AG08396 (cell line): ENCODE results near the gene GAMT.

ENCODE experiments used
- DNase-seq: peaks from one replicate; pipeline ENCODE4 v3.0.0; 2012; ENCODE audit warnings: low spot score, mixed read lengths

The GAMT gene

GRCh38 chr19:1400281-1401137, 833 bp downstream of the GAMT start:
- DNase-seq = peak; percentile 73

GRCh38 chr19:1399745-1400144, 1.6 kb downstream of the GAMT start:
- DNase-seq = no peak

GRCh38 chr19:1399079-1399478, 2.3 kb downstream of the GAMT start:
- no peak for DNase-seq

GRCh38 chr19:1397838-1398237, 3.5 kb downstream of the GAMT start:
- DNase-seq = no peak

GRCh38 chr19:1396768-1397679, 4.3 kb downstream of the GAMT start:
- DNase-seq = no peak

- no peak for DNase-seq
Observed at GRCh38 chr19:1396019-1396767, 5.1 kb downstream of the GAMT start.

- no peak for DNase-seq
Observed at GRCh38 chr19:1395194-1396018, 5.9 kb downstream of the GAMT start.

- DNase-seq = no peak
Observed at GRCh38 chr19:1394252-1395193, 6.8 kb downstream of the GAMT start.

GRCh38 chr19:1393841-1394240, 7.5 kb downstream of the GAMT start:
- DNase-seq = no peak

- DNase-seq = no peak
Observed at GRCh38 chr19:1392939-1393530, 8.3 kb downstream of the GAMT start.

- no peak for DNase-seq
Observed at GRCh38 chr19:1392407-1392806, 8.9 kb downstream of the GAMT start.

GRCh38 chr19:1390890-1391423, 10.4 kb downstream of the GAMT start:
- no peak for DNase-seq

GRCh38 chr19:1389033-1389940, 12.1 kb downstream of the GAMT start:
- DNase-seq = no peak

- DNase-seq = no peak
Observed at GRCh38 chr19:1388637-1389026, 12.7 kb downstream of the GAMT start.

GRCh38 chr19:1387684-1388636, 13.4 kb downstream of the GAMT start:
- no peak for DNase-seq

GRCh38 chr19:1386945-1387683, 14.2 kb downstream of the GAMT start:
- DNase-seq = no peak

- no peak for DNase-seq
Observed at GRCh38 chr19:1385816-1386215, 15.5 kb downstream of the GAMT start.
